Activated CD8-positive, alpha-beta memory T cell treated with anti-CD3 and anti-CD28 coated beads, Interleukin-2, amount 50 U/mL, for 1 hour (primary cell): Measurements from ENCODE around the gene MS4A1.
"Not testable (repeated sequence)": the region's sequence is repeated elsewhere in the genome, so short reads cannot be mapped to it uniquely, and the experiment has no call there.

Experiments
- DNase-seq: peaks from one replicate; pipeline ENCODE4 v3.0.0-alpha.2; 2020; ENCODE audit errors: extremely low read depth

Gene MS4A1

DNA sequence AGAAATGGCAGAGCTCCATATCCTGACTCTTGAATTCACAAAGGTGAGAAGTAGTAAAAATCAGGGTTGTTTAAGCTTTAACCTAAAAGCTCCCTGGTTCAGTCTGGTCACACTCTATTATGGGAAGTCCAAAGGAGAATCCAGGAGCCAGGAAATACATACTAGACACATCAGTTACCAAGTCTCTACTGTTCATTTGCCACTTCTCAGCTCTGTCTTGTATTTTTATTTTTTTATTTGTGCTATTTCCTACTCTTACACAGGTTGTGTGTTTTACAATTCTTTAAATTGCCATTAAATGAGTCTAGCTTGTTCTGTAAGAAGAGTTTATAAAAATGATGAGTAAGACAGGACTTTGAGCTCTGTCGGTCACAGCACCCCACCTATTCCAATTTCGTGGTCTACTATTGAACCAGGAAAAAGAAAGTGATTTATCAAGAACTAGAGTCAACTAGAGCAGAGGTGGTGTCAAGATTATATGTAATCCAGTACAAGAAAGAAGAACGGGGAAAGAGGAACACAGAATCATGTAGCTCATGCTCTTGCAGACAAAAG lies 46.7 kb downstream of the MS4A1 start:
- DNase-seq: no peak

DNA sequence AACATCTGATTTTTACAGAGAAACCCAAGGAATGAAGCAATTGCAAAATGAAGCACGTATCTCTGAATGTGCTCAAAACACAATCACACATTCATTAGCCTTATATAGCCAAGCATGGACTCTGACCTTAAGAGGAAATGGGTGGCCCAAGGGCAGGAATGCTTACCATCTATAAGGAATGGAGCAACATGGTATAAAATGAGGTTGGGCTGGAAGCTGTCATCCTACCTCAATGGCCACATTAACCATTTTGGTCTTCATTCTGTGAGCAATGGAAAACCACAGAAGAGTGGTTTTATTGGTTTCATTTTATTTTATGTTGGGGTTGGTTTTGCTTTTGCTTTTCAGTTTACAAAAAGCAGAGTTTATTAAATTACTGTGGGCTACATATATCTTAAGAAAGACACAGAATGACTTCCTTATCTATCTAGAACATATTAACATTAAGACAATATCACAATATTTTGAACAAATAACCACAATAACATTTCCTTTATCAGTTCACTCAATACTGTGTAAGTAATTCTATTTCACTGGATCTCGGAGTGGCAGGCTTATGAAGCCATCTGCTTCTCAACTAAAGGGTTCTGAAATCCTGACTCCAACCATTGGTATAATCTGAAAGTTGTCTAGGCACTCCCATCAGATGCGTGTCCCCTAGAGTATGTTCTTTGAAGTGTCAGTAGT lies 48.7 kb downstream of the MS4A1 start:
- no peak for DNase-seq

DNA sequence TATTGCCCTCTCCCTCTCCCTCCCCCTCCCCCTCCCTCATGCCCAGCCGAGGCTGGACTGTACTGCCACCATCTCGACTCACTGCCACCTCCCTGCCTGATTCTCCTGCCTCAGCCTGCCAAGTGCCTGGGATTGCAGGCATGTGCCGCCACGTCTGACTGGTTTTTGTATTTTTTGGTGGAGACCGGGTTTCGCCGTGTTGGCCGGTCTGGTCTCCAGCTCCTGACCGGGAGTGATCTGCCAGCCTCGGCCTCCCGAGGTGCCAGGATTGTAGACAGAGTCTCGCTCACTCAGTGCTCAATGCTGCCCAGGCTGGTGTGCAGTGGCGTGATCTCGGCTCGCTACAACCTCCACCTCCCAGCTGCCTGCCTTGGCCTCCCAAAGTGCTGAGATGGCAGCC lies 54.0 kb downstream of the MS4A1 start:
- not testable (repeated sequence) for DNase-seq

GRCh38 chr11:60510209-60510608 lies 54.6 kb downstream of the MS4A1 start:
- not testable (repeated sequence) for DNase-seq

DNA sequence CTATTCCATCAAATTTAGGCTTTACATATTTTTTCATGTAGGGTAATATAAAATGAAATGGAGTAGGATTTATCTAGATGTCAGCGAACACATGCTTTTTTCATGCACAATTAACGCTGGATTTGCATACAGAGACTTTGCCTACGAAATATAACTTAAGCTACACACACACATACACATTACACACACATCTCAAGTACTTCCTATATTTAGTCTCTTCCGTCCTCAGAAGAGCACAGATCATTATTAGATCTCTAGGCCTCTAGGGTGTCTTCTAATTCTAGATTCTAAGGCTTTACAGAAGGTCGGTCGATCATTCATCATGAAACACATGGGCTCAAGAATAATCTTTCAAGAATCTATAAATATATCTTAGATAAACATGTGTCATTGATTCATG lies 55.7 kb downstream of the MS4A1 start:
- DNase-seq: no peak

- no peak for DNase-seq
These were observed 57.1 kb downstream of the MS4A1 start for GRCh38 chr11:60512651-60513225.

DNA sequence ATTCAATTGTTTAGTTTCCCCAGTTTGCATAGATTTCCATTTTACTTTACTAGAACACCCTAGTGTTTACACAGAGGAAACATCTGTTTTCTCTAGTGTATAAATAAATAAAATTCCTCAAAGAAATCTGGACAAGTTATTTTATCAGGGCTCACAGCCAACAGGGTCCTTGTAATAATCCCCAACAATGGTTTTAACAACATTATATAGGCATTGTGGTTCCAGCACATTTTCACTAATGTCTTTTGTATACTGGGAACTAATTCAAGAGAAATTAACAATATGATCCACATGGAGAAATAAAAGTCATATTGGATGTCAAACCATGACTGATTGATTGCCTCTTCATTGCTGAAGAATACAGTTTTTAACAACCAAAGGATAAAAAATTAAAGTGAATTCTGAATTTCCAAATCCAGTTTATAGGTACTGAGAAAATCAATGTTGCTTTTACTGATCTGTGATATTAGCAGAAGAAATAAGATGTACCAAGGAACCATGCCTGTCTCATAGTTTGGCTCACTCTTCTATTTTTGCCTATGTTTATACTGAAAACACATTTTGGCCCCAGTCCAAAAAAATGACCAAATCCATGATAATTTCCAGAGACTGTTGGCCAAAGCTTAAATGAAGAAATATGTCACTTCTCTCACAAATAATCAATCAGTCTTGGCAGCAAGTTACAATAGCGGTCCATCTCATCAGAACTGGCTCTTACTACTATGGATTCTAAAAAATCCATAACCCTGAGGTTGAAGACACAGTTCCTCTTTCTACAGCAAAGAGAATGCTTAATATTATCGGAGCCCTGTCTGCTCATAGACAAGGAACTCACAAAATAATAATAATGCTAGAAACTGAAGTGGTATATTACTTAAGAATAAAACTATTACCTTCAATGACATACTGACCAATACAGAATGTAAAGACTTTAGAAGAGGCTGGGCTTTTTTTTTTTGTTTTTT lies 58.1 kb downstream of the MS4A1 start:
- DNase-seq: no peak

- DNase-seq: no peak
These were observed 59.7 kb downstream of the MS4A1 start, which contains the start of gene MS4A13 for GRCh38 chr11:60515144-60515855. MS4A13 (plus strand) TSS chr11:60515392; CDS start chr11:60518084, 2,692 bp downstream.
